Measurements from ENCODE around the gene LRRC55. TPM values are rescaled to one million over a fixed set of nuclear protein-coding genes. Genes with fewer than 3 reads are reported as not detected.

Gene LRRC55, protein sequence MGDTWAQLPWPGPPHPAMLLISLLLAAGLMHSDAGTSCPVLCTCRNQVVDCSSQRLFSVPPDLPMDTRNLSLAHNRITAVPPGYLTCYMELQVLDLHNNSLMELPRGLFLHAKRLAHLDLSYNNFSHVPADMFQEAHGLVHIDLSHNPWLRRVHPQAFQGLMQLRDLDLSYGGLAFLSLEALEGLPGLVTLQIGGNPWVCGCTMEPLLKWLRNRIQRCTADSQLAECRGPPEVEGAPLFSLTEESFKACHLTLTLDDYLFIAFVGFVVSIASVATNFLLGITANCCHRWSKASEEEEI
- not detected for total RNA-seq

DNA sequence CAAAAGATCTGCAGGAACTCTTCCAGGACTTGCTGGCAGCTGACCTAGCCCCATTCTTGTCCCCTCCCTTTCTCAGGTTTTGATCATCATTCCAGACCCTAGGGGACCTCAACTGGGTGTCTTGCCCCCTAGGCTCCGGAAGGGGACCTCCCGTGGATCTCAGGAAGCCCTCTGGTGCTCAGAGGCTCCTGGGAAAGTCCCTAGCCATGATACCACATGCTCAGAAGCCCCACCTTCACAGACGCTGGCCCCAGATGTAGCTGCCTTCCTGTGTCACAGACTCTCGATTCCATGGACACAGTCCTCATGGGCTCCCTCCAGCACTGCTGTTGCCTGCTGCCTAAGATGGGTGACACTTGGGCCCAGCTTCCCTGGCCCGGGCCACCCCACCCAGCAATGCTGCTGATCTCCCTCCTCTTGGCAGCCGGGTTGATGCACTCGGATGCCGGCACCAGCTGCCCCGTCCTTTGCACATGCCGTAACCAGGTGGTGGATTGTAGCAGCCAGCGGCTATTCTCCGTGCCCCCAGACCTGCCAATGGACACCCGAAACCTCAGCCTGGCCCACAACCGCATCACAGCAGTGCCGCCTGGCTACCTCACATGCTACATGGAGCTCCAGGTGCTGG lies at the start of gene LRRC55:
TSS of gene LRRC55 (plus strand) at position 276 of the 628 bp plus-strand sequence. CDS start at position 346, 70 bp downstream.
- Histone ChIP-seq H3K4me3 (no peak within 1 kb of the TSS), H3K27ac (no peak within 1 kb of the TSS), H3K36me3 (no peaks in the 10 kb centered on the region), H3K27me3 (peaks cover 0 to 7% (median 2%) of the 10 kb centered on the region in 3 donors), H3K4me1 (no peaks in the 10 kb centered on the region), H3K9me3 (no peaks in the 10 kb centered on the region)
- intact Hi-C loops (cut with DNase I; ENCODE audit: low total_unique reads) (no loop called here), in situ Hi-C loops (cut with MboI; ENCODE audit: low sequenced_read_pairs in 4 of 4) (no loop called here)
- TF ChIP-seq, protein P1, sequence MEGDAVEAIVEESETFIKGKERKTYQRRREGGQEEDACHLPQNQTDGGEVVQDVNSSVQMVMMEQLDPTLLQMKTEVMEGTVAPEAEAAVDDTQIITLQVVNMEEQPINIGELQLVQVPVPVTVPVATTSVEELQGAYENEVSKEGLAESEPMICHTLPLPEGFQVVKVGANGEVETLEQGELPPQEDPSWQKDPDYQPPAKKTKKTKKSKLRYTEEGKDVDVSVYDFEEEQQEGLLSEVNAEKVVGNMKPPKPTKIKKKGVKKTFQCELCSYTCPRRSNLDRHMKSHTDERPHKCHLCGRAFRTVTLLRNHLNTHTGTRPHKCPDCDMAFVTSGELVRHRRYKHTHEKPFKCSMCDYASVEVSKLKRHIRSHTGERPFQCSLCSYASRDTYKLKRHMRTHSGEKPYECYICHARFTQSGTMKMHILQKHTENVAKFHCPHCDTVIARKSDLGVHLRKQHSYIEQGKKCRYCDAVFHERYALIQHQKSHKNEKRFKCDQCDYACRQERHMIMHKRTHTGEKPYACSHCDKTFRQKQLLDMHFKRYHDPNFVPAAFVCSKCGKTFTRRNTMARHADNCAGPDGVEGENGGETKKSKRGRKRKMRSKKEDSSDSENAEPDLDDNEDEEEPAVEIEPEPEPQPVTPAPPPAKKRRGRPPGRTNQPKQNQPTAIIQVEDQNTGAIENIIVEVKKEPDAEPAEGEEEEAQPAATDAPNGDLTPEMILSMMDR (IDR thresholded peaks at IDR 0.05 in 4 of 5, conservative IDR thresholded peaks at IDR 0.05 in 1 of 5), result no peak
- no peak for TF ChIP-seq POLR2A (IDR thresholded peaks at IDR 0.05)
- no peak for ATAC-seq
- DNase-seq, result no peak

DNA sequence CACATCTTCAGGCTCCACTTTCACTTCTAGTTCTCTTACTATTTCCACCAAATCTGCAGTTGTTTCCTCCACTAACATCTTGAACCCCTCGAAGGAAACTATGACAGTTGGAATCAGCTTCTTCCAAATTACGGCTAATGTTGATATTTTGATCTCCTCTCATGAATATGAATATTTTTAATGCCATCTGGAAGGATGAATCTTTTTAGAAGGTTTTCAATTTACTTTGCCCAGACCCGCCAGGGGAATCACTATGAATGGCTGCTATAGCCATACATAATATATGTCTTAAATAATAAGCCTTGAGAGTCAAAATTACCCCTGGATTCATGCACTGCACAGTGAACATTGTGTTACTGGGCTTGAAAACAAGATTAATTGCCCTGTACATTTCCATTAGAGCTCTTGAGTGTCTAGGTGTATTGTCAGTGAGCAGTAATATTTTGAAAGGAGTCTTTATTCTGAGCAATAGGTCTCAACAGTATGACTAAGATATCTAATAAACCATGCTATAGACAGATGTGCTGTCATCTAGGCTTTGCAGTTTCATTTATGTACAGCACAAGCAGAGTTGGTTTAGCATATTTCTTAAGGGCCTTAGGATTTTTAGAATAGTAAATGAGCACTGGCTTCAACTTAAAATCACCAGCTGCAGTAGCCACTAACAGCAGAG lies 48.3 kb upstream of the LRRC55 start:
- Histone ChIP-seq H3K27me3 (no peaks in the 10 kb centered on the region), H3K36me3 (no peaks in the 10 kb centered on the region), H3K9me3 (no peaks in the 10 kb centered on the region), H3K4me3 (no peak overlapping the region), H3K4me1 (no peaks in the 10 kb centered on the region), H3K27ac (no peak overlapping the region)
- DNase-seq, result no peak
- TF ChIP-seq POLR2A (IDR thresholded peaks at IDR 0.05), result no peak
- TF ChIP-seq, protein P1 (IDR thresholded peaks at IDR 0.05 in 4 of 5, conservative IDR thresholded peaks at IDR 0.05 in 1 of 5), result no peak
- ATAC-seq, result no peak
- intact Hi-C loops (cut with DNase I; ENCODE audit: low total_unique reads), result no loop called here
- in situ Hi-C loops (cut with MboI; ENCODE audit: low sequenced_read_pairs in 4 of 4), result loop anchor here in 2 of 4 donors (5.0 kb wide), 2 partner anchors 114 to 119 kb away; no protein-coding TSS in a partner anchor

DNA sequence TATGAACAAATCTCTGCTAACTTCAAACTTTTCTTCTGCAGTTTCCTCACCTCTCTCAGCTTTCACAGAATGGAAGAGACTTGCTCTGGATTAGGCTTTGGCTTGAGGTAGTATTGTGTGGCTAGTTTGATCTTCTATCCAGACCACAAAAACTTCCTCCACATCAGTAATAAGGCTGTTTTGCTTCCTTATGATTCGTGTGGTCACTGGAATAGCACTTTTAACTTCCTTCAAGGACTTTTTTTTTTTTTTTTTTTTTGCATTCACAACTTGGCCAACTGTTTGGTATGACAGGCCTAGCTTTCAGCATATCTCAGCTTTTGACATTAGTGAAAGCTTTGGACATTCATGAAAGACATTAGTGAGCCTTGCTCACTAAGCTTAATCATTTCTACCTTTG lies 47.5 kb upstream of the LRRC55 start:
- Histone ChIP-seq H3K4me3 (no peak overlapping the region), H3K27ac (no peak overlapping the region), H3K27me3 (no peaks in the 10 kb centered on the region), H3K4me1 (no peaks in the 10 kb centered on the region), H3K36me3 (no peaks in the 10 kb centered on the region), H3K9me3 (no peaks in the 10 kb centered on the region)
- intact Hi-C loops (cut with DNase I; ENCODE audit: low total_unique reads) (no loop called here), in situ Hi-C loops (cut with MboI; ENCODE audit: low sequenced_read_pairs in 4 of 4) (loop anchor here in 2 of 4 donors (5.0 kb wide), 2 partner anchors 113 to 118 kb away; no protein-coding TSS in a partner anchor)
- DNase-seq (no peak), ATAC-seq (no peak)
- TF ChIP-seq, protein P1 (IDR thresholded peaks at IDR 0.05 in 4 of 5, conservative IDR thresholded peaks at IDR 0.05 in 1 of 5), result no peak
- no peak for TF ChIP-seq POLR2A (IDR thresholded peaks at IDR 0.05)

DNA sequence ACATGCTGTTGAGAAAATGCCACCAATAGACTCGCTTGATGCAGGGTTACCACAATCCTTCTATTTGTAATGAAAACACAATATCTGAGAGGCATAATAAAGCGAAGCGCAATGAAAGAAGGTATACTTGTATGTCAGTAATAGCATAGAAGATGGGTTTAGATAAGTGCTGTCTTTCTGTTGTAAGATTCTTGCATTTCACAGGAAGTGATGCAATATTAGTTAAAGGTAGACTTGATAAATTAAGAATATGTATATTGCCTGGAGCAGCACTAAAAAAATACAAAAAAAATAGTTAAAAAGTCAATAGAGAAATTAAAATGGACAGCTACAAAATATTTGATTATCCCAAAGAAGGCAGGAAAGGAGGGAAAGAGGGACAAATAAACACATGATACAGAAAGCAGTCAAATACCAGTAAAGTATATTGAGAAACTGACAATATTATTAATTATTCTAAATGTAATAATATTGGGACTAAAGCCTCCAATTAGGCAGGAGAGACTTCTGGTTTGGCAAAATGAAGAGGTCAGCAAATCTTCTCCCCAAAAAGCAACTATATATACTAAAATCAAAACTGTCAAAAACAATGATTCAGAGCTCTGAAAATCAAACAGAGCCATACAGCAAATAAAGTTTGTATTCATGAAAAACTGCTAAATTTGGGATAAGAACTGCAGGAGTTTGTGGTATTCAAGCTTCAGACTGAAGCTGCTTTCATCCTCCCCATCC lies 46.6 kb upstream of the LRRC55 start:
- H3K4me3 ChIP-seq, result no peak overlapping the region
- H3K9me3 ChIP-seq, result no peaks in the 10 kb centered on the region
- TF ChIP-seq, protein P1 (IDR thresholded peaks at IDR 0.05 in 4 of 5, conservative IDR thresholded peaks at IDR 0.05 in 1 of 5), result no peak
- TF ChIP-seq POLR2A (IDR thresholded peaks at IDR 0.05), result no peak
- in situ Hi-C loops (cut with MboI; ENCODE audit: low sequenced_read_pairs in 4 of 4), result no loop called here
- no peaks in the 10 kb centered on the region for H3K27me3 ChIP-seq
- no peak overlapping the region for H3K27ac ChIP-seq
- H3K4me1 ChIP-seq, result no peaks in the 10 kb centered on the region
- no peak for ATAC-seq
- intact Hi-C loops (cut with DNase I; ENCODE audit: low total_unique reads), result no loop called here
- H3K36me3 ChIP-seq, result no peaks in the 10 kb centered on the region
- DNase-seq, result no peak
